Hematopoietic multipotent progenitor cell treated with erythropoietin and hydrocortisone succinate and interleukin-3 and kit ligand, for 15 days (in vitro differentiated cells): Measurements from ENCODE around the gene NSMCE1.
"Not testable (repeated sequence)": the region's sequence is repeated elsewhere in the genome, so short reads cannot be mapped to it uniquely, and the experiment has no call there.

Source experiments
- DNase-seq: peaks from one replicate; pipeline ENCODE4 v3.0.0-alpha.2; 2015; ENCODE audit warnings: low spot score

Gene NSMCE1

GRCh38 chr16:27272076-27272475 lies 3.5 kb upstream of the NSMCE1 start:
- no peak for DNase-seq

GRCh38 chr16:27270349-27270748 lies 1.8 kb upstream of the NSMCE1 start:
- no peak for DNase-seq

GRCh38 chr16:27269300-27270150 lies 953 bp upstream of the NSMCE1 start:
- DNase-seq, result no peak

- no peak for DNase-seq
Measured at GRCh38 chr16:27267037-27267677, 1.4 kb downstream of the NSMCE1 start.

- no peak for DNase-seq
Measured at GRCh38 chr16:27265982-27266381, 2.6 kb downstream of the NSMCE1 start.

- no peak for DNase-seq
Measured at GRCh38 chr16:27264151-27264550, 4.4 kb downstream of the NSMCE1 start.

GRCh38 chr16:27262904-27263423 lies 5.6 kb downstream of the NSMCE1 start:
- DNase-seq, result not testable (repeated sequence)

- DNase-seq, result no peak
Measured at GRCh38 chr16:27259710-27260109, 8.9 kb downstream of the NSMCE1 start.

GRCh38 chr16:27258241-27258734 lies 10.3 kb downstream of the NSMCE1 start:
- no peak for DNase-seq

- no peak for DNase-seq
Measured at GRCh38 chr16:27257271-27257670, 11.3 kb downstream of the NSMCE1 start.

- no peak for DNase-seq
Measured at GRCh38 chr16:27256861-27257260, 11.7 kb downstream of the NSMCE1 start.

GRCh38 chr16:27254262-27254811 lies 14.2 kb downstream of the NSMCE1 start:
- no peak for DNase-seq

GRCh38 chr16:27253526-27253930 lies 15.0 kb downstream of the NSMCE1 start:
- no peak for DNase-seq

- no peak for DNase-seq
Measured at GRCh38 chr16:27252206-27252585, 16.4 kb downstream of the NSMCE1 start.

- no peak for DNase-seq
Measured at GRCh38 chr16:27251541-27252205, 16.9 kb downstream of the NSMCE1 start.

- not testable (repeated sequence) for DNase-seq
Measured at GRCh38 chr16:27248886-27249285, 19.7 kb downstream of the NSMCE1 start.

GRCh38 chr16:27248036-27248435 lies 20.5 kb downstream of the NSMCE1 start:
- no peak for DNase-seq

GRCh38 chr16:27247076-27247475 lies 21.5 kb downstream of the NSMCE1 start:
- not testable (repeated sequence) for DNase-seq

GRCh38 chr16:27246439-27246838 lies 22.1 kb downstream of the NSMCE1 start:
- DNase-seq, result no peak

- peak; percentile 16 for DNase-seq
Measured at GRCh38 chr16:27245276-27246172, 23.0 kb downstream of the NSMCE1 start.

GRCh38 chr16:27244363-27244755 lies 24.2 kb downstream of the NSMCE1 start:
- DNase-seq, result no peak
